Amniotic epithelial cell (primary cell): Measurements from ENCODE around the gene ZMYND11.

ENCODE experiments used
- DNase-seq: peaks from one replicate; pipeline ENCODE4 v3.0.0-alpha.2; 2010; ENCODE audit warnings: low read depth

Gene ZMYND11

DNA sequence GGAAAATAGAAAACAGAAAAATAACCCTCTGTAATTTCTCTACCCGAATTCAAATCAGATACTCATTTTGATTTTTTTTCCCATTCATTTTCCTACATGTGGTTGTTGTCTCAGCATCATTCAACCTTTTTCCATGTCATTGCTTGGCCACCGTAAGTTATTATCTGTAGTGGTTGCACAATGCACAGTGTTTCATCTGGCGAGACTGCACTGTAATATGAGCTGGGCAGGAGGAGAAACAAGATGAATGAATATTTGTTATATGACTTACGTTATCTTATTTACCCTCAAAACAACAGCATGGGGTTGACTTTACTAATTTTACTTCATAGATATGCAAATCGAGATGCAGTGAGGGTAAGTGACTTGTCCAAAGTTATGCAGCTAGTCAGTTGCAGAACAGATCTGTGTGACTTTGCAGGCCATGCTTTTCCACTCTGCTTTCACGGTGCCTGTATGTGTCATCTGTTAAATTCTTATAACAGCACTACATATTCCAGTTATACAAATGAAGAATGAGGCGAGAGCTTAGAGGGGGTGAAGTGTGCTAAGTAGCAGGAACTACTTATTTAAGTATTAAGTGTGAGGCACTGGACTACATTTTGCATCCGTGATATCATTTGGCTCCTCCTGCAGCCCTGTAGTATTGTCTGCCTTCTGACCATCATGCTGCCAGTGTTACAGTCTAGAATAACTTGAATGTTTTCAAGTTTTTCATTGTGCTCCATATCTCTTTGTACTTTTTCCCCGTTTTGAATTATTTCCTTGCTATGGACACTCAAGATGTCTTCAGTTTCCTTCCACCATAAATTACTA is 56.7 kb downstream of the ZMYND11 start:
- peak; percentile 87 for DNase-seq

GRCh38 chr10:194281-194680 is 59.0 kb downstream of the ZMYND11 start:
- DNase-seq, result no peak

- DNase-seq, result peak; percentile 92
Observed at GRCh38 chr10:200405-200804, 65.2 kb downstream of the ZMYND11 start.

DNA sequence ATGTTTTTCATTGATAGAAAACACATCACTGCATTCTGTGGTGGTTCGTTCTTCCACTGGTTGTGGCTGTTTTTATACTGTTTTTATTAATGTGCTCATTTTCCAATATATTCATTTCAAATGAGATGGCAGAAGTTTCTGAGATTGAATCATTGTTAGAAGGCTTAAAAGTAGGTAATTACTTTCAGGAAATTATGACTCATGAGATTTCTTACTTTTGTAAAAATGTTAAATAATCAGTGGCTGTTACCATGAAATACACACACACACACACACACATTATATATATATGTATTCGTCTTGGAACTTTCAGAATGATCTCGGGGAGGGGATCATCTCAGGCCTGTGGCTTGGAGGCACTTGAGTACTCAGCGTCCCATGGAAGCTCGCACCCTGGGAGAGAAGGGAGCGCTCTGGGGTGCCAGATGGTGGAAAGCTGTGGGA is 66.1 kb downstream of the ZMYND11 start:
- DNase-seq, result peak; percentile 37

- DNase-seq, result no peak
Observed at GRCh38 chr10:208616-209015, 73.4 kb downstream of the ZMYND11 start.

DNA sequence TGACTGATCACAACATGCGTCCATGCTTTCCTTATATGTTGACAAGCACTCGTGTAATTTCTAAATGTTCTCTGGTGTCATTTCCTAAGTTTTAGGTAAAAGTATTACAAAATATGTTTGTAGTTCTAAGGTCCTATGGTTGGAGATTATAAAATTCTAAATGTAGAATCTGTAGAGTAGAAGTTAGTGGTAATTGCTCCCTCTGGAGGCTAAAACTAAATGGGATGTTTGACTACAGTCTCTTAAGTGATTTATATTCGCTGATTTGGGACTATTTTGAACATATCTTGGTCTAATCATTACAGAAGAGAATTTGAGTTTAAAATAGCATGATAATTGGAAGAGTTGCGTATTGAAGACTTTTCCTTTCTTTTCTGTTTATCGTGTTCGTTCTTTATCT is 74.1 kb downstream of the ZMYND11 start:
- peak; percentile 23 for DNase-seq

- no peak for DNase-seq
Observed at GRCh38 chr10:210297-210696, 75.0 kb downstream of the ZMYND11 start.

GRCh38 chr10:215444-215843 is 80.2 kb downstream of the ZMYND11 start:
- no peak for DNase-seq

DNA sequence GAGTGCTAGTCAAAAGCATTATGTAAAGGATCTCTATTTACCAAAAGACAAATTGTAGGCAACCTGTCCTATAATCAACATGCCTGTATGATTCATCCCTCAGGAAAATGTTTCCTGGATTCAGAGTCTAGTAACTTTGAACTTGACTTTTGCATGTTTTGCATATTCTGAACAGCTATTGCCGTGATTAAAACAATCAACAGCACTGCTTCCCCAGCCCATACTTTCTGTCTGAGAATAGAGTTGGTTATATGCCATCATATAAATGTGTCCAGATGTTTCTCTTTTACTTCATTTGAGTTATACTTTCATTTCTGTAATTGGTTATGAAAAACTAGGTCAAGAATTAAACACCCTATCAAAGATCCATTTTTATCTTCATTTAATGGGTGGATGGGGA is 83.5 kb downstream of the ZMYND11 start:
- no peak for DNase-seq

DNA sequence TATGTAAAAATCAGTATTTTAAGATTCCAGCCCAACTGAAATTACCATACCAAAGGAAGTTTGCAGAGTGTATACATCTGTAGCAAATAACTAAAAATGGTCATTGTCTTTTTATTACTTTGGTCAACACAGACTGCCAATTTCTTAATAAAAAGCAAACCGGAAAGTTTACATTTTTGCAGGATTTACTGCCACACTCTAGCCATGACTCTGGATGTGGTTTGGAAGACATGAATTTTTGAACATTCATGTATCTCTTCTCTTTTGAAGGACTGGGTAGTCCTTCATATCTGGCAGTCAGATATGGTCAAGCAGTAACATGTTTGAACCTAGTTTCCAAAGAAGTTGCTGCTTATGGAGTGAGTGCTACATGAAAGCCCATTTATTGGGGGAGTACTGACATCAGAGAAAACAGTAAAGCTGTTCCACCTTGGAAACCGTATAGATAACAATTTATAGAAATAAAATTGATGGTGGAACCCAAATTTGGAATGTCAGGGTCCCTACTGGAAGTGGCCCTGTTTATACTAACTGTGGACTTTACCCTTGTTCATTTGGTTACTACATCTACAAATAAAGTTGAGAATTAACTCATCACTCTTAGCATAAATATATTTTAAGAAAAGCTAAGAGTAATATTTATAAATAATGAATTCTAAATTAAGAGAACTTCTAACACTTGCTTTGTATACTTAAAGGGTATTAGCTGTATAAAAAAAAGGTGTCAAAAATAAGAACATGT is 84.6 kb downstream of the ZMYND11 start:
- no peak for DNase-seq

- no peak for DNase-seq
Observed at GRCh38 chr10:224571-224970, 89.3 kb downstream of the ZMYND11 start.

GRCh38 chr10:226018-226417 is 90.8 kb downstream of the ZMYND11 start:
- DNase-seq, result no peak

GRCh38 chr10:227014-227413 is 91.8 kb downstream of the ZMYND11 start:
- DNase-seq, result peak; percentile 73

GRCh38 chr10:228366-228765 is 93.1 kb downstream of the ZMYND11 start:
- no peak for DNase-seq

DNA sequence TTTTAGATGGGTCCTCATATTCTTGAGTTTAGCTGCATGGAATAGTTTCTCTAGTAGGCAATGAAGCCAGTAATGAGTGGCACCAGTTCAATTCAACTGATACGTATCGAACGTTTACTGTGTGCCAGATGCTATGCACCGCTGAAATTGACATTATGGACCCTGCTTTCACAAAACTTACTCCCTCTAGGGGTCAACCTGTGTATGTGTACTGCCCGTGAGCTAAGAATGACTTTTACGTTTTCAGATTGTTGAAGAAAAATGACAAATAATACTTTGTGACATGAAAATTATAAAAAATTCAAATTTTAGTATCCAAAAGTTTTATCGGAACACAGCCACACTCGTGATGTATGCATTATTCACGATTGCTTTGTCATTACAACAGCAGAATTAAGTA is 95.5 kb downstream of the ZMYND11 start:
- DNase-seq, result no peak

DNA sequence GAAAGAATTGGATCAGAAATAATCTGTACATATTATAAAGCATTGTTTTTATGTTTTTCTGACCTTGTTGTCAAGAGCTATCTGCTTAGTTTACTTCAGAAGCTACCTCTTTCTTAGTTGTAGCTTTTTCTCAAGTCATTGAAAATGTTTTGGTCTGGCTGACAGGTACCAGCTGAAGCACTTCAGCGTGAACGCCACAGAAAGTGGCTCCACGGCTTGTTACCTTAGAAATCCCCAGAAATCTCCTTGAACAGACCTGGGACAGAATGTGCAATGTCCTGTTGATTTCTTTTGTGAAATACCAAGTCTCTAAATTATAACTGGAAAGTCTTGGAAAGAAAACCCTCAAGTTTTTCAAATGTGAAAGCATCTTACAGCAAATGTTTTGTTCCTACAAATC is 96.8 kb downstream of the ZMYND11 start:
- no peak for DNase-seq

DNA sequence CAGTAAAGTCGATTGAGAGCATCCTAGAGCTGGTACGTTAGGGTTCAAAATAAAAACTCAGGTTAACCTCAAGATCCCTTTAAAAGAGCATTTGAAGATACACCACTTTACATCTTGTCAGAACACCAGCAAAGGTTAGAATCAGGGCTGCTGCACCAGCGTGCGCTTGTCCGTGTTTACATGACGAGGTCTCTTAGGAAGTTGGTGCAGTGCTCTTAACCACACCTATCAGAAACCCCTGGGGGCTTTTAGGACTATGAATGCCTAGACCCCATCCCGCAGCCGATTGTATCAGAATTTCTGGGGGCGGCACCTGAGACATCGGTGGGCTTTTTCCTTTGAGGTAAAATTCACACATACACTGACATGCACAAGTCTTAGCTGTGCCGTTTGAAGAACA is 97.6 kb downstream of the ZMYND11 start:
- no peak for DNase-seq

- peak; percentile 17 for DNase-seq
Observed at GRCh38 chr10:234708-235406, 99.6 kb downstream of the ZMYND11 start.

- DNase-seq, result no peak
Observed at GRCh38 chr10:235915-236314, 100.7 kb downstream of the ZMYND11 start.

- no peak for DNase-seq
Observed at GRCh38 chr10:239109-239508, 103.9 kb downstream of the ZMYND11 start.

DNA sequence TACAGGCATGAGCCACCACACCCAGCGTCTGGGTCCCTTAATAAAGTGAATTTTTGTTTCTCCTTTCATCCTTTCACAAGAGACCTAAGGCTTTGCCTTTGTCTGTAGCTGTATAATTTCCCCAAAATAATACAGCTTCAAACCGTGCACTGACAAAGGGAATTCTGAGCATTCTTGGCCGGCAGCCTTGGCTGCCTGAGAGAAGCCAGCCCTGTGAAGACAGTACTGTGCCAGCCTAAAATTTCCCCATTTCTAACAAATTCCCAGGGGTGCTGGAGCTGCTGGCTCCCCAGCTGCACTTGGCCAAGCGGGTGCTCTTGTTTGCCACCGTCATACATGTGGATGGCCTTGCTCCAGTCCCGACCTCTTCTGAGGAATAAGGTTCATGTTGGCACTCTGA is 106.2 kb downstream of the ZMYND11 start:
- DNase-seq, result no peak

DNA sequence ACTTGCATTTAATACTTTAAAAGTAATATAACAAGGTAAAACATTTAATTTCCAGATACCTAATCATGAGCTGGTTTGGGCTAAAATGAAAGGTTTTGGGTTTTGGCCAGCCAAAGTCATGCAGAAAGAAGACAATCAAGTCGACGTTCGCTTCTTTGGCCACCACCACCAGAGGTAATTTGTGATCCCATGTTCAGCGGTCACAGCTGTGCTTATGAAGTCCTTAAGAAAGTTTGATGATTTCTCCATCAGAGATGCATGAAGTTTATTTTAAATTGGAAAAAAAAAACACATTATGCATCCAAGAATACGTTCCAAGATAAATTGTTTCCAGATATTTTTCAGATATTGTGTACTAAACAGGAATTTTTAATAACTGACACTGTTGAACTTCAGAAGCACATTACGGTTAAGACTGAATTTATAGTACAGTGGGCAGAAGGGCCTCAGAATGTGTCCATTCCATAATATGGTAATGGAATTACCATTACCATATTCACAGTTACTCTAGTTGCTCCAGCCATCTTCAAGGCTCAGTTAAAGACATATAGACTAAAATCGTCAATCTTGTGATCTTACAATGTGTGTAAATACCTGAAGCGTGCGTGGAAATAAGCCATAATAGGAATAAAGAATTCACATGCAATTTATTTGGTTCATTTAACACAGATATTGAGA is 106.8 kb downstream of the ZMYND11 start:
- DNase-seq, result no peak
